ENCODE data around the gene GABRG3. TPM values are rescaled to one million over a fixed set of nuclear protein-coding genes. Genes with fewer than 3 reads are reported as not detected.

The GABRG3 gene
- total RNA-seq, 1 experiment from 2014 or later, result 0.15 TPM

DNA sequence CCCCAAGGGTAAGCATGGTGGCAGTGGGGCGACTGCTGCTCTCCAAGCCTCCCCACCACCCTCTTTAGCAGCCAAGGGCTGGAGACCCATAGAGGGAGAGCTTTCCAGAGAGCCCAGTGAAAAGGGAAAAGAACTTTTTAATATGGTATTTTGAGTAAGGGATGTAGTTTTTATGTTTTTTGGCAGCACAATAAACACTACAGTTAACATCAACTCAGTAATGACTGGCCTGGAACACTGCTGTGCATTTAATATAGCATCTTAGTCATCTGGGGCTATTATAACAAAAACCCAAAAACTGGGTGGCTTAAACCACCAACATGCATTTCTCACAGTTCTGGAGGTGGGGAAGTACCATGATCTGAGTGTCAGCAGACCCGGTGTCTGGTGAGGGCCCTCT is 495.8 kb downstream of the GABRG3 start:
- Histone ChIP-seq H2AFZ (ENCODE audit: low read length) (no peak overlapping the region), H3K27me3 (ENCODE audit: insufficient read depth, low read length) (no peaks in the 10 kb centered on the region), H3K79me2 (ENCODE audit: insufficient read depth, low read length) (no peaks in the 10 kb centered on the region), H3K4me1 (ENCODE audit: insufficient read depth, low read length) (no peaks in the 10 kb centered on the region), H3K9ac (ENCODE audit: extremely low read depth, insufficient read length, low read length) (no peak overlapping the region), H3K27ac (ENCODE audit: insufficient read length, low read depth, low read length) (no peak overlapping the region), H3K14ac (ENCODE audit: insufficient read depth, low read length) (no peak overlapping the region), H4K5ac (ENCODE audit: insufficient read length, low read depth, low read length) (no peak overlapping the region), H4K8ac (replicated peaks; ENCODE audit: insufficient read length, low read depth, low read length) (no peak overlapping the region), H2AK5ac (ENCODE audit: insufficient read length, low read length) (no peak overlapping the region), H2BK20ac (ENCODE audit: low read depth, low read length, poor library complexity, severe bottlenecking) (no peak overlapping the region), H3K79me1 (ENCODE audit: insufficient read depth, low read depth, low read length, poor library complexity, severe bottlenecking) (no peaks in the 10 kb centered on the region), H2BK12ac (ENCODE audit: insufficient read length, low read depth, low read length) (no peak overlapping the region), H3T11ph (ENCODE audit: low read length) (no peak overlapping the region), H3K23ac (ENCODE audit: insufficient read length, low read depth, low read length) (no peak overlapping the region), H2BK120ac (ENCODE audit: low read depth, low read length, poor library complexity, severe bottlenecking) (no peak overlapping the region), H2BK5ac (ENCODE audit: insufficient read length, low read length) (no peak overlapping the region), H3K9me3 (ENCODE audit: control insufficient read depth, low read depth, low read length) (no peaks in the 10 kb centered on the region), H3K4ac (ENCODE audit: low read depth, low read length) (no peak overlapping the region), H3K23me2 (ENCODE audit: insufficient read length, low read depth, low read length, poor library complexity, severe bottlenecking) (no peaks in the 10 kb centered on the region), H3K18ac (ENCODE audit: insufficient read length, low read depth, low read length) (no peak overlapping the region), H3K56ac (ENCODE audit: insufficient read length, low read depth, low read length) (no peak overlapping the region), H3K4me2 (ENCODE audit: insufficient read depth, insufficient read length, low read length) (no peak overlapping the region), H2BK15ac (ENCODE audit: low read depth, low read length) (no peak overlapping the region), H4K91ac (ENCODE audit: insufficient read length, low read depth, low read length) (no peak overlapping the region), H4K20me1 (ENCODE audit: control insufficient read depth, insufficient read depth, insufficient read length) (no peaks in the 10 kb centered on the region)
- H3K9me3 Mint-ChIP-seq, result peaks cover 5 to 6% of the 10 kb centered on the region in 2 experiments; a peak in 3 of 5 replicates
- no peak overlapping the region for H3K27ac Mint-ChIP-seq
- TF ChIP-seq, protein P1, sequence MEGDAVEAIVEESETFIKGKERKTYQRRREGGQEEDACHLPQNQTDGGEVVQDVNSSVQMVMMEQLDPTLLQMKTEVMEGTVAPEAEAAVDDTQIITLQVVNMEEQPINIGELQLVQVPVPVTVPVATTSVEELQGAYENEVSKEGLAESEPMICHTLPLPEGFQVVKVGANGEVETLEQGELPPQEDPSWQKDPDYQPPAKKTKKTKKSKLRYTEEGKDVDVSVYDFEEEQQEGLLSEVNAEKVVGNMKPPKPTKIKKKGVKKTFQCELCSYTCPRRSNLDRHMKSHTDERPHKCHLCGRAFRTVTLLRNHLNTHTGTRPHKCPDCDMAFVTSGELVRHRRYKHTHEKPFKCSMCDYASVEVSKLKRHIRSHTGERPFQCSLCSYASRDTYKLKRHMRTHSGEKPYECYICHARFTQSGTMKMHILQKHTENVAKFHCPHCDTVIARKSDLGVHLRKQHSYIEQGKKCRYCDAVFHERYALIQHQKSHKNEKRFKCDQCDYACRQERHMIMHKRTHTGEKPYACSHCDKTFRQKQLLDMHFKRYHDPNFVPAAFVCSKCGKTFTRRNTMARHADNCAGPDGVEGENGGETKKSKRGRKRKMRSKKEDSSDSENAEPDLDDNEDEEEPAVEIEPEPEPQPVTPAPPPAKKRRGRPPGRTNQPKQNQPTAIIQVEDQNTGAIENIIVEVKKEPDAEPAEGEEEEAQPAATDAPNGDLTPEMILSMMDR (conservative IDR thresholded peaks at IDR 0.05), result no peak
- DNase-seq, result no peak
- no peaks in the 10 kb centered on the region; the same call in 1 of the 2 replicates for H3K27me3 Mint-ChIP-seq (ENCODE audit: low read depth)
- no CpG with 5 or more reads among the region's 2 CpGs for WGBS (ENCODE audit: extremely low coverage, insufficient read length, low lambda C conversion rate)
- H3K36me3 Mint-ChIP-seq (ENCODE audit: insufficient read depth in 1 of 3, low read depth in 3 of 3), result peaks cover 0 to 8% (median 2%) of the 10 kb centered on the region in 3 experiments; a peak in 3 of 7 replicates
- peaks cover 0 to 5% of the 10 kb centered on the region in 2 experiments; a peak in 1 of 4 replicates for H3K4me1 Mint-ChIP-seq
- H3K4me3 Mint-ChIP-seq, result no peak overlapping the region
